ENCODE results near the gene CENPC.
"Not testable (repeated sequence)": the region's sequence is repeated elsewhere in the genome, so short reads cannot be mapped to it uniquely, and the experiment has no call there.

CENPC gene

DNA sequence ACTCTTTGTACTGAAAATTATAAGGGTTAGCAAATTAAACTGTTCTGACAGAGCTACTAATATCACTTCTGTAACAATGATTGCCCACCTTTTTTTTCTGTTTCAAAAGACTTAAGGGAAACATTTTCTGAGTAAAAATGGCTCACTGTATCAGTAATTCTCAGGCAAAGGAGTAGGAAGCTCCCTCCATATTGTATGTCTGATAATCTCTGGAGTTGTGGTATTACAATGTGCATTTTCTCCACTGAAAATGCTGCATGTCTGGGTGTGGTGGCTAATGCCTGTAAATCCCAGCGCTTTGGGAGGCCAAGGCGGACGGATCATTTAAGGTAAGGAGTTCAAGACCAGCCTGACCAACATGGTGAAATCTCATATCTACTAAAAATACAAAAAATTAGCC, 8.8 kb upstream of the CENPC start:
- H3K4me3 ChIP-seq (ENCODE audit: low read depth in 1 of 2, low read length in 2 of 2), result no peak overlapping the region

DNA sequence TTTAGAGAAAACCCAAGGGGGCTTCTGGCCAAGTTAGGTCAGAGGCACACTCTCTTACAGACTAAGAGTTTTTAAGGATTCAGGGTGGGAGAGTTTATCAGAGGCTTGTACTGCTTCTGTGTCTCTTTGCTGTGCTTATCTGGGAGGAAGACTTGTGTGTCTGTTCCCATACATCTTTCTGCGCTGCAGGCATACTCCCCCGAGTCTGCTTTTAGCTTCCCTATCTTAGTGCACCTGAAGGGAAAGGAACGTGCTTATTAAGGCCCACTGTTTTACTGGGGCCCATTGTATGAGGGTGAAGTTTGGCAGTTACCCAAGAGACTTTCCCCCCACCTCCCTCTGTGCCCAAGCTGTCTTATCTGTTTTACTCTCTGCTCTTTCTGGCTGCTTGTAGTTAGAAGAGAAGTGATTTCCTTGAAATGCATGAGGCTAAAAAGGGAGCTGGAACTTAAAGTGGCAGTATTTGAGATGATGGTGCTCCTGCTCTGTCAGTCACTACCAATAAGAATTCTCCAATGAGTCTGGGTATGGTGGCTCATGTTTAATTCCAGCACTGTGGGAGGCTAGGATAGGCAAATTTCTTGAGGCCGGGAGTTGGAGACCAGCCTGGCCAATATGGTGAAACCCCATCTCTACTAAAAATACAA, 7.0 kb upstream of the CENPC start:
- H3K4me3 ChIP-seq (ENCODE audit: low read depth in 1 of 2, low read length in 2 of 2); H3K27ac ChIP-seq (ENCODE audit: low read depth, low read length); H3K27me3 ChIP-seq (ENCODE audit: control insufficient read depth in 1 of 2, insufficient read depth in 2 of 2, low read length in 2 of 2); H3K9ac ChIP-seq (ENCODE audit: low read depth in 1 of 2, low read length in 2 of 2); H3K36me3 ChIP-seq (ENCODE audit: control insufficient read depth in 1 of 2, insufficient read depth in 2 of 2, low read length in 2 of 2); H3K9me3 ChIP-seq (ENCODE audit: control insufficient read depth in 1 of 2, low read length in 2 of 2); H3K4me1 ChIP-seq (ENCODE audit: control insufficient read depth in 1 of 2, insufficient read depth in 2 of 2, low read length in 2 of 2): not testable (repeated sequence)

More for the DNA sequence above, 8.8 kb upstream of the CENPC start:
- H3K9me3 ChIP-seq (ENCODE audit: control insufficient read depth in 1 of 2, low read length in 2 of 2), result no peaks in the 10 kb centered on the region
- H3K9ac ChIP-seq (ENCODE audit: low read depth in 1 of 2, low read length in 2 of 2), result no peak overlapping the region
- H3K4me1 ChIP-seq (ENCODE audit: control insufficient read depth in 1 of 2, insufficient read depth in 2 of 2, low read length in 2 of 2), result no peaks in the 10 kb centered on the region
- no peak overlapping the region for H3K27ac ChIP-seq (ENCODE audit: low read depth, low read length)
- H3K27me3 ChIP-seq (ENCODE audit: control insufficient read depth in 1 of 2, insufficient read depth in 2 of 2, low read length in 2 of 2), result no peaks in the 10 kb centered on the region
- no peaks in the 10 kb centered on the region for H3K36me3 ChIP-seq (ENCODE audit: control insufficient read depth in 1 of 2, insufficient read depth in 2 of 2, low read length in 2 of 2)

DNA sequence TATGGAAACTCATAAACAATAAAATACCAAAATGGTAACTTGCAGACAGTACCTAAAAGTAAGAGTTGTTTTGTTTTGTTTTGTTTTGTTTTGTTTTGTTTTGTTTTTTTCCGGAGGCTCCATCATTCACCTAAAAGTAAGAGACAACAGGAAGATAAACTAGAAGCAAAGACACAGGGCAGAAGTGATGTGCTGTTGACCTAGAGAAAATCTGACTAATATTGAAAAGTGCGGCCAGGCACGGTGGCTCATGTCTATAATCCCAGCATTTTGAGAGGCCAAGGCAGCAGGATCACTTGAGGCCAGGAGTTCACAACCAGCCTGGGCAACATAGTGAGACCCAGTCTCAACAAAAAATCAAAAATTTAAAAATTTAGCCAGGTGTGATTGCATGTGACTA, 5.6 kb upstream of the CENPC start:
- no peak overlapping the region for H3K27ac ChIP-seq (ENCODE audit: low read depth, low read length)
- no peak overlapping the region for H3K4me3 ChIP-seq (ENCODE audit: low read depth in 1 of 2, low read length in 2 of 2)
- no peaks in the 10 kb centered on the region for H3K4me1 ChIP-seq (ENCODE audit: control insufficient read depth in 1 of 2, insufficient read depth in 2 of 2, low read length in 2 of 2)
- no peaks in the 10 kb centered on the region for H3K27me3 ChIP-seq (ENCODE audit: control insufficient read depth in 1 of 2, insufficient read depth in 2 of 2, low read length in 2 of 2)
- no peak overlapping the region for H3K9ac ChIP-seq (ENCODE audit: low read depth in 1 of 2, low read length in 2 of 2)
- no peaks in the 10 kb centered on the region for H3K36me3 ChIP-seq (ENCODE audit: control insufficient read depth in 1 of 2, insufficient read depth in 2 of 2, low read length in 2 of 2)
- H3K9me3 ChIP-seq (ENCODE audit: control insufficient read depth in 1 of 2, low read length in 2 of 2), result no peaks in the 10 kb centered on the region

DNA sequence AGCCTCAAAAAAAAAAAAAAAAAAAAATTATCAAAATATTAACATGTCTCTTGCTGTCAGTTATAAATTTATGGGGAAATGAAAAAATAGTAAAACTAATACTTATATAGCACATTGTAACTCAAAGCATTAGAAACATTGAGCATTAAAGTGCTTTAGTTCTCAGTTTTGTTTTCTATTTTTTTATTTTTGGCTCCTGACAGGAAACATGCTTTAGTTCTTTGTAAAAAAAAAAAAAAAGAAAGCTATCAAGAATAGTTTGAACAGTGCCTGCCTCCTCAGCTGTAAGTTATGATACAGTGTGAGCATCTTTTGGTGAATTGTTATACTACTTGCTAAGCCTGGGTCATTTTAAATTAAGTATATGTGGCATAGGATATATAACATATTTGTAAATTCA, 5.1 kb upstream of the CENPC start:
- no peak overlapping the region for H3K4me3 ChIP-seq (ENCODE audit: low read depth in 1 of 2, low read length in 2 of 2)
- H3K9ac ChIP-seq (ENCODE audit: low read depth in 1 of 2, low read length in 2 of 2), result no peak overlapping the region
- no peaks in the 10 kb centered on the region for H3K4me1 ChIP-seq (ENCODE audit: control insufficient read depth in 1 of 2, insufficient read depth in 2 of 2, low read length in 2 of 2)
- no peak overlapping the region for H3K27ac ChIP-seq (ENCODE audit: low read depth, low read length)
- H3K9me3 ChIP-seq (ENCODE audit: control insufficient read depth in 1 of 2, low read length in 2 of 2), result no peaks in the 10 kb centered on the region
- no peaks in the 10 kb centered on the region for H3K36me3 ChIP-seq (ENCODE audit: control insufficient read depth in 1 of 2, insufficient read depth in 2 of 2, low read length in 2 of 2)
- no peaks in the 10 kb centered on the region for H3K27me3 ChIP-seq (ENCODE audit: control insufficient read depth in 1 of 2, insufficient read depth in 2 of 2, low read length in 2 of 2)

DNA sequence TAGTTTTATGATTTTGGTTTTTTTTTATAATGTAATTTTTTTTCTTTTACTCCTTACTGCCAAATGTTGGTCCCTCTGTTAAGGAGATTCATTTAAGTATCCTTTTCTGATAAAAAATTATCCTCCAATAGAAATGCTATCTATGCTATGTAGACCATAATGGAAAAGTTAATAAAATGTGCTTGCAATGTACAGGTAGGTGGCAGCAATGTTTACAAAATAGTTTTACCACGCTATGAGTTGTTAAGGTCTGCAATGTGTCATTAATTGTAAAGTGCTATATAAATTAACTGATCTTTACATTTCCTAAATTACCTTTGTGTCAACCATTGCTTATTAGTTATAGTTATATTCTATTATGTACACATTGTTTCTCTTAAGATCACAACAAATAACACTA, 3.8 kb upstream of the CENPC start:
- Histone ChIP-seq H3K4me1 (ENCODE audit: control insufficient read depth in 1 of 2, insufficient read depth in 2 of 2, low read length in 2 of 2) (peaks cover 0 to 2% of the 10 kb centered on the region in 2 donors), H3K27me3 (ENCODE audit: control insufficient read depth in 1 of 2, insufficient read depth in 2 of 2, low read length in 2 of 2) (no peaks in the 10 kb centered on the region), H3K4me3 (ENCODE audit: low read depth in 1 of 2, low read length in 2 of 2) (no peak overlapping the region), H3K9me3 (ENCODE audit: control insufficient read depth in 1 of 2, low read length in 2 of 2) (no peaks in the 10 kb centered on the region), H3K9ac (ENCODE audit: low read depth in 1 of 2, low read length in 2 of 2) (no peak overlapping the region), H3K36me3 (ENCODE audit: control insufficient read depth in 1 of 2, insufficient read depth in 2 of 2, low read length in 2 of 2) (no peaks in the 10 kb centered on the region), H3K27ac (ENCODE audit: low read depth, low read length) (no peak overlapping the region)

DNA sequence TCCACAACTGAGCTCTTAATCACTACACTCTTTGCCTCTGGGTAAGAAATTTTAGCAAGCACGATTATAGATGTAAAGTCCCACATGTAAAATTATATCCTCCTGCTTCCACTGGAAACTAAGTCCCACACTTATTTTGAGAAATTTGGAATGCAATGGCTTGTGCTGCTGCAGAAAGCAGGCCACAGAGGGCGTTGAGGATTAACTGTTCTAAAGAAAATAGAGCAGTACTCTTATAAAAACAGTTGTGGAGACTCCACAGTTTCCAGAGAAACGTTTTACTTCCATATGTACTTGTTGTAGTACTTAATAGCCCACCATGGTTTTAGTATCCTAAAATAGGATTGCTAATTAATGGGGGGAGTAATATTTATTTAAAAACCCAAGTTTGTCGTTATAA, 1.7 kb upstream of the CENPC start:
- no peak overlapping the region for H3K4me3 ChIP-seq (ENCODE audit: low read depth in 1 of 2, low read length in 2 of 2)
- no peaks in the 10 kb centered on the region for H3K9me3 ChIP-seq (ENCODE audit: control insufficient read depth in 1 of 2, low read length in 2 of 2)
- no peaks in the 10 kb centered on the region for H3K27me3 ChIP-seq (ENCODE audit: control insufficient read depth in 1 of 2, insufficient read depth in 2 of 2, low read length in 2 of 2)
- peaks cover 6 to 19% of the 10 kb centered on the region in 2 donors for H3K4me1 ChIP-seq (ENCODE audit: control insufficient read depth in 1 of 2, insufficient read depth in 2 of 2, low read length in 2 of 2)
- no peak overlapping the region for H3K9ac ChIP-seq (ENCODE audit: low read depth in 1 of 2, low read length in 2 of 2)
- H3K36me3 ChIP-seq (ENCODE audit: control insufficient read depth in 1 of 2, insufficient read depth in 2 of 2, low read length in 2 of 2), result peaks cover 0 to 5% of the 10 kb centered on the region in 2 donors
- no peak overlapping the region for H3K27ac ChIP-seq (ENCODE audit: low read depth, low read length)

DNA sequence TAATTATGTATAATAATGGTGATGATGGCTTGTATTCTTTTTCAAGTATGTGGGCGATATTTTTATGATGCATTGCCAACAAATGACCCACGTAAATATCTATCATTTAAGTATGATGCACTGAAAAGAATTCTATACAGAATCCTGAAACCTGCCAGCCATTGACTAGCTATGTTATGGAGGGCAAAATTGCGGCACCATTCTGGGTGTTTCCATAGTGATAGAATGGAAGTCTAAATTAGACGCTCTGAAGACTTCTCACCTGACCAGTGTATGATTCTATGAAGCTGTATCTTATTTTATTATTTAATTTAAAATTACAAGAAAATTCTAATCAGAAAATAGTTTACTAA, 677 bp upstream of the CENPC start:
- Histone ChIP-seq H3K27ac (ENCODE audit: low read depth, low read length) (no peak overlapping the region), H3K4me3 (ENCODE audit: low read depth in 1 of 2, low read length in 2 of 2) (peak overlapping the region; percentile 80 to 93), H3K4me1 (ENCODE audit: control insufficient read depth in 1 of 2, insufficient read depth in 2 of 2, low read length in 2 of 2) (peaks cover 6 to 20% of the 10 kb centered on the region in 2 donors), H3K27me3 (ENCODE audit: control insufficient read depth in 1 of 2, insufficient read depth in 2 of 2, low read length in 2 of 2) (no peaks in the 10 kb centered on the region), H3K9me3 (ENCODE audit: control insufficient read depth in 1 of 2, low read length in 2 of 2) (no peaks in the 10 kb centered on the region), H3K36me3 (ENCODE audit: control insufficient read depth in 1 of 2, insufficient read depth in 2 of 2, low read length in 2 of 2) (peaks cover 3 to 5% of the 10 kb centered on the region in 2 donors), H3K9ac (ENCODE audit: low read depth in 1 of 2, low read length in 2 of 2) (peak overlapping the region in 1 of 2 donors; percentile 53)

DNA sequence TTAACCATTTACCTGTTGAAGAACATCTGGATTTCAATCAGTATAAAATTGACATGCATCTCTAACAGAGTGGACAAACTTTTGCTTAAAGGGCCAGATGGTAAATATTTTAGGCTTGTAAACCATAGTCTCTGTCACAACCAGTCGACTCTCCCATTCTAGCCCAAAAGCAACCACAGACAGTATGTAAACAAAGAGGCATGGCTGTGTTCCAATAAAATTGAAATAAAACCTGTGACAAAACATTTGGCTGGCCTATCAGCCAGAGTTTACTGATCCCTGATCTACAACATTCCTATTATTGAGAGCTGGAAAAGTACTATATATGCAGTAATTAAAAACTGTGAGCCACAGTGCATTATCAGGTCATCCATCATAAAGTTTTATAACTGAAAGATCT, 3.2 kb downstream of the CENPC start:
- Histone ChIP-seq H3K4me1 (ENCODE audit: control insufficient read depth in 1 of 2, insufficient read depth in 2 of 2, low read length in 2 of 2) (peaks cover 6 to 20% of the 10 kb centered on the region in 2 donors), H3K27me3 (ENCODE audit: control insufficient read depth in 1 of 2, insufficient read depth in 2 of 2, low read length in 2 of 2) (no peaks in the 10 kb centered on the region), H3K4me3 (ENCODE audit: low read depth in 1 of 2, low read length in 2 of 2) (no peak overlapping the region), H3K27ac (ENCODE audit: low read depth, low read length) (no peak overlapping the region), H3K9ac (ENCODE audit: low read depth in 1 of 2, low read length in 2 of 2) (no peak overlapping the region), H3K36me3 (ENCODE audit: control insufficient read depth in 1 of 2, insufficient read depth in 2 of 2, low read length in 2 of 2) (peaks cover 8 to 21% of the 10 kb centered on the region in 2 donors), H3K9me3 (ENCODE audit: control insufficient read depth in 1 of 2, low read length in 2 of 2) (no peaks in the 10 kb centered on the region)

DNA sequence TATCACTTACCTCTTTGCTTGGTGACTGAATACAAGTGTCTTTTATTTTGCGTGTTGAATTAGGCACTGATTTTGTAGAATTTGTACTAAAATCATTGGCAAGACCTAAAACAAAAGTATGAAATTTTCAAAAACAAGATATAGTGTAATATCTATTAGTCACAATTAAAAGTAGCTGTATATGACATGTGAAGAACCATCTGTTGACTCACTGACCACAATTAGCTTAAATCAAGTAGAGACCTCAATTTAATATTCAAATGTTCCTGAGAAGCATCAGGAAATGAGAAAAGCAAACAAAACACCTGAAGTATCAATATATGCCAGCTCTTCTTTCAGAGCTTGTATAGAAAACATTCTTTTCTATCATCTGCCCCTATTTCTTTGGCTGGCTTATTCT, 5.5 kb downstream of the CENPC start:
- Histone ChIP-seq H3K9me3 (ENCODE audit: control insufficient read depth in 1 of 2, low read length in 2 of 2) (no peaks in the 10 kb centered on the region), H3K4me1 (ENCODE audit: control insufficient read depth in 1 of 2, insufficient read depth in 2 of 2, low read length in 2 of 2) (peaks cover 6 to 20% of the 10 kb centered on the region in 2 donors), H3K27me3 (ENCODE audit: control insufficient read depth in 1 of 2, insufficient read depth in 2 of 2, low read length in 2 of 2) (no peaks in the 10 kb centered on the region), H3K4me3 (ENCODE audit: low read depth in 1 of 2, low read length in 2 of 2) (no peak overlapping the region), H3K36me3 (ENCODE audit: control insufficient read depth in 1 of 2, insufficient read depth in 2 of 2, low read length in 2 of 2) (peaks cover 8 to 25% of the 10 kb centered on the region in 2 donors), H3K9ac (ENCODE audit: low read depth in 1 of 2, low read length in 2 of 2) (no peak overlapping the region), H3K27ac (ENCODE audit: low read depth, low read length) (no peak overlapping the region)

DNA sequence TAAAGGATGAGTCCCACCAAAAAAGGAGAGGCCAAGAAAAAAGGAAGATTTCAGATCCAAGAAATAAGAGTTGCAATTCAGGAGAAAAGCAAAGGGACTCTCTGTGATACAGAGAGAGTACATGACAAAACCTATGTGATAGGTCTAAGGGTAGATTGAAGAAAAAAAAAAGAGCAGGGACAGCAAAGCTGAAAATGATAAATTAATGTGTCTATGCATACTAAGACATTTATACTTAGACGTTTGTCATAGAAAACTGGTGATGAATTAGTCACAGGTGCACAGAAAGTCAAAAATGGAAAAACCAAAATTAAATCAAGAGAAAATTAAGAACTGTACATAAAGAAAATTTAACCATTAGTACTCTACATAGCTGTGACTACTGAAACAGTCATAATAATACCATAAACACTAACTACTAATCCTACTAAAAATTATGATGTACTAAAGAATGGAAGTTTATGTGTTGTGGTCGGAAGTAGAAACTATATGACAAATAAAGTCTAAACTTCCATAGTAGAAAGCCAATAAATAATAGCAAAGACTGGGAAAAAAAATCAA, 9.9 kb downstream of the CENPC start:
- H3K9ac ChIP-seq (ENCODE audit: low read depth in 1 of 2, low read length in 2 of 2), result no peak overlapping the region
- H3K4me3 ChIP-seq (ENCODE audit: low read depth in 1 of 2, low read length in 2 of 2), result no peak overlapping the region
- H3K27me3 ChIP-seq (ENCODE audit: control insufficient read depth in 1 of 2, insufficient read depth in 2 of 2, low read length in 2 of 2), result no peaks in the 10 kb centered on the region
- no peaks in the 10 kb centered on the region for H3K4me1 ChIP-seq (ENCODE audit: control insufficient read depth in 1 of 2, insufficient read depth in 2 of 2, low read length in 2 of 2)
- peaks cover 0 to 5% of the 10 kb centered on the region in 2 donors for H3K9me3 ChIP-seq (ENCODE audit: control insufficient read depth in 1 of 2, low read length in 2 of 2)
- H3K36me3 ChIP-seq (ENCODE audit: control insufficient read depth in 1 of 2, insufficient read depth in 2 of 2, low read length in 2 of 2), result peaks cover 20 to 51% of the 10 kb centered on the region in 2 donors
- H3K27ac ChIP-seq (ENCODE audit: low read depth, low read length), result no peak overlapping the region
